Right atrium auricular region (tissue), 2 donors: Measurements from ENCODE around the gene C18orf32. TPM values are rescaled to one million over a fixed set of nuclear protein-coding genes. Genes with fewer than 3 reads are reported as not detected.

Source experiments
- DNase-seq: peaks from one replicate; pipeline ENCODE4 v3.0.0-alpha.2; 2019; ENCODE audit warnings: low spot score
- H3K27ac ChIP-seq, 2 donors: fragments of 200-600 bp; sonication (generic); 1 replicate in 1 of 2; 2 replicates in 1 of 2; pipeline ENCODE4 v1.5.1; 2016 to 2019
- H3K27me3 ChIP-seq, 2 donors: fragments of 200-600 bp; sonication (generic); one replicate each; pipeline versions ENCODE4 v1.5.1 to v1.6.0; 2017 to 2019
- H3K36me3 ChIP-seq: fragments of 200-600 bp; sonication (generic); one replicate; pipeline ENCODE4 v1.5.1; 2016
- H3K4me1 ChIP-seq, 2 donors: fragments of 200-600 bp; sonication (generic); one replicate each; pipeline versions ENCODE4 v1.5.1 to v1.6.0; 2017 to 2019
- H3K4me3 ChIP-seq, 2 donors: fragments of 200-600 bp; sonication (generic); 1 replicate in 1 of 2; 2 replicates in 1 of 2; pipeline ENCODE4 v1.5.1; 2017 to 2019; ENCODE audit warnings: mild to moderate bottlenecking in 1 of 2, moderate library complexity in 1 of 2
- H3K9me3 ChIP-seq, 2 donors: fragments of 200-600 bp; sonication (generic); one replicate each; pipeline ENCODE4 v1.5.1; 2019
- total RNA-seq, 2 donors: library from RNA; depleted of rRNA; stranded (reverse); fragments of >200 nt; gene quantifications; one replicate each; pipeline ENCODE4 v1.1.0, GENCODE V29; 2016
- TF ChIP-seq, protein P1 (sequence below), 2 donors: fragments of 200-600 bp; sonication (generic); IDR thresholded peaks; one replicate each; pipeline ENCODE4 v1.5.1; 2019; ENCODE audit warnings: antibody characterized with exemption in 2 of 2

The C18orf32 gene
- total RNA-seq, 2 donors from 2014 or later, result 36.0 to 59.9 TPM

DNA sequence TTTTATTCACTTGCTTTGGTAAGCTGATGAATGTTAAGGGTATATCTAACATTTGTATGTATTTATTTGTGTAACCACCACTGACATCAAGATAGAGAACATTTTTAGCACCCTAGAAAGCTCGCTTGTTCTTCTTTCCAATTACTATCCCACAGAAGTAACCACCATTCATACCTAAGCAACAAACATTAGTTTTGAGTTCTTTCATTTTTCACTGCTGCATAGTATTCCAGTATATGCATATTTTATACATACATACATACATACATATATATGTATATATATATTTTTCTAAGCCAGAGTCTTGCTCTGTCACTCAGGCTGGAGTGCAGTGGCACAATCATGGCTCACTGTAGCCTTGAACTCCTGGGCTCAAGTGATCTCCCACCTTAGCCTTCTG, 15.5 kb downstream of the C18orf32 start:
- Histone ChIP-seq H3K4me3 (no peak overlapping the region), H3K27ac (no peak overlapping the region), H3K36me3 (no peaks in the 10 kb centered on the region), H3K9me3 (no peaks in the 10 kb centered on the region), H3K27me3 (no peaks in the 10 kb centered on the region), H3K4me1 (no peaks in the 10 kb centered on the region)
- TF ChIP-seq, protein P1, sequence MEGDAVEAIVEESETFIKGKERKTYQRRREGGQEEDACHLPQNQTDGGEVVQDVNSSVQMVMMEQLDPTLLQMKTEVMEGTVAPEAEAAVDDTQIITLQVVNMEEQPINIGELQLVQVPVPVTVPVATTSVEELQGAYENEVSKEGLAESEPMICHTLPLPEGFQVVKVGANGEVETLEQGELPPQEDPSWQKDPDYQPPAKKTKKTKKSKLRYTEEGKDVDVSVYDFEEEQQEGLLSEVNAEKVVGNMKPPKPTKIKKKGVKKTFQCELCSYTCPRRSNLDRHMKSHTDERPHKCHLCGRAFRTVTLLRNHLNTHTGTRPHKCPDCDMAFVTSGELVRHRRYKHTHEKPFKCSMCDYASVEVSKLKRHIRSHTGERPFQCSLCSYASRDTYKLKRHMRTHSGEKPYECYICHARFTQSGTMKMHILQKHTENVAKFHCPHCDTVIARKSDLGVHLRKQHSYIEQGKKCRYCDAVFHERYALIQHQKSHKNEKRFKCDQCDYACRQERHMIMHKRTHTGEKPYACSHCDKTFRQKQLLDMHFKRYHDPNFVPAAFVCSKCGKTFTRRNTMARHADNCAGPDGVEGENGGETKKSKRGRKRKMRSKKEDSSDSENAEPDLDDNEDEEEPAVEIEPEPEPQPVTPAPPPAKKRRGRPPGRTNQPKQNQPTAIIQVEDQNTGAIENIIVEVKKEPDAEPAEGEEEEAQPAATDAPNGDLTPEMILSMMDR (IDR thresholded peaks at IDR 0.05), result no peak
- no peak for DNase-seq

DNA sequence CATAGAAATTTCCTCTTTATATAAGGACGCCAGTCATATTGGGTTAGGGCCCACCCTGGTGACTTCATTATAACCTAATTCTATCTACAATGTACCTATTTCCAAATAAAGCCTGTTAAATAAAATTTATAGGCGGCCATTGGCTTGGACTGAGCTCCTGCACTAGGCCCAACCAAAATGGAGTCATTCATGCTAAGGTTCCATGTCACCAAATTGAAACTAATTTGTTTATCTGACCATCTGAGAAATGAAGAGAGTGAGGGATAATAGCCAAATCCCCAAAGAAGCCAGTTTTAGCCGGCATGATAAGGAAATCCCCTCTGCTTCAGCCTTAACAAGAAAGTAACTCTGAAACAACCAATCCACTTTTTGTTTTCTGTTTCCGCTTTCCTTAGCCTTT, 19.4 kb downstream of the C18orf32 start:
- Histone ChIP-seq H3K4me3 (no peak overlapping the region), H3K27ac (no peak overlapping the region), H3K4me1 (no peaks in the 10 kb centered on the region), H3K9me3 (no peaks in the 10 kb centered on the region), H3K27me3 (no peaks in the 10 kb centered on the region), H3K36me3 (no peaks in the 10 kb centered on the region)
- TF ChIP-seq, protein P1 (IDR thresholded peaks at IDR 0.05), result no peak
- no peak for DNase-seq

DNA sequence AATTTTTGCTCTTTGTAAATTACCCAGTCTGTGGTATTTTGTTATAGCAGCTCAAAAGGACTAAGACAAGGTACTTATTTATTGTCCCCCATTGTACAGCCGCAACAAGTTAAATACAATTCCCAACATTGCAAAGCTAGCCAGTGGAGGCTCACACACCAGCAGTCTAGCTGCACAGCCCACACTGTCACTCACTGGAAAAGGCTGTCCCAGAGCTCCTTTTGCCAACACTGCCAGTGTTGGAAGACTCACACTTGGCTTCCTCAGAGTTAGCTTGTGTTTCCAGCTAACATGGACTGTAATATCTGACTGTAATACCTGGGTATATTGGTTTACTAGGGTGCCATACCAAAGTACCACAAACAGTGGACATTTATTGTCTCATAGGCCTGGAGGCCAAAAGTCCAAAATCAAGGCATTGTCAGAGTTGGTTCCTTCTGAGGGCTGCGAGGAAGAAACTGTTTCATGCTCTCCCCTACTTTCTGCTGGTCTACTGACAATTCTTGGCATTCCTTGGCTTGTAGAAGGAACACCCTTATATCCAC, 19.9 kb downstream of the C18orf32 start:
- H3K4me1 ChIP-seq, result no peaks in the 10 kb centered on the region
- no peak overlapping the region for H3K27ac ChIP-seq
- no peak for DNase-seq
- no peaks in the 10 kb centered on the region for H3K27me3 ChIP-seq
- TF ChIP-seq, protein P1 (IDR thresholded peaks at IDR 0.05), result no peak
- H3K36me3 ChIP-seq, result no peaks in the 10 kb centered on the region
- no peaks in the 10 kb centered on the region for H3K9me3 ChIP-seq
- no peak overlapping the region for H3K4me3 ChIP-seq

DNA sequence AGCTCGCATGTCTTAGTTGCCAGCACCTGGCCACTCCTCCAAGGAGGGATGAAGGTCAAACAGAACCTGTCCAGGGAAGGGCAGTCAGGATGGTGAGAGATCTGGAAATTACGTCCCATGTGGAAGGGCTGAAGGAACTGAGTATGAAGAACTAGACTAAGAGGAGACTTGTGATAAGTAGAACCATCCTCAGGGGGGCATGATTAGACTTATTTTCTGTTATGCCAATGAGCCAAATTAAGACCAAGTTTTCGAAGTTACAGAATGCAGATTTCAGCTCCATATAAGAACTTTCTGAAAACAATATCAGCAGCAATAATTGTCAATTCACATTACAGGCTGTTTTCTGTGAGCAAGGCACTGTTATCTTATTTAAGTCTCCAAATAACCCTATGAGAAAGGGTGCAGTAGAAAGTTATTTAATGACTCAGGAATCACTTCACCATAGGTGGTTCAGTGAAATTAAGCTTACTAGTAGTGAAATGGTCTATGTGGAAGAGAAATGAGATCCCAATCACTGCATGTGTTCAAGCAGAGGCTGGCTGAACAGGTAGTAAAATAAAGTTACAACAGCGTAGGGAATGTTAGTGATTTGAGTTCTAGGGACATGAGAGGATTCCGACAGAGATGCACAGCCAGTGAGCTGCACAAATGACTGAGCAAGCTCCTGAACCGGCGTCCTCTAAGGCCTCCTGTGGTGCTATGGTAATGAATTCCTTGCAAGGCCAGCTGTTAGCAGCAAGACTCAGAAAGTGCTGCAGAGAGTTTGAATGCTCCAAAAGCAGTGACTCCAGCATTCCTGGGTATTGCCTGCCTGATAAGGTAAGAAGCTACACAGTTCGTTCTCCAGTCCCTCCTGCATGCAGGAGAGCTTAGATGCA, 22.1 kb downstream of the C18orf32 start:
- H3K36me3 ChIP-seq, result no peaks in the 10 kb centered on the region
- no peaks in the 10 kb centered on the region for H3K27me3 ChIP-seq
- H3K4me3 ChIP-seq, result no peak overlapping the region
- TF ChIP-seq, protein P1 (IDR thresholded peaks at IDR 0.05), result no peak
- no peaks in the 10 kb centered on the region for H3K9me3 ChIP-seq
- H3K4me1 ChIP-seq, result peaks cover 0 to 6% of the 10 kb centered on the region in 2 donors
- no peak overlapping the region for H3K27ac ChIP-seq
- no peak for DNase-seq

DNA sequence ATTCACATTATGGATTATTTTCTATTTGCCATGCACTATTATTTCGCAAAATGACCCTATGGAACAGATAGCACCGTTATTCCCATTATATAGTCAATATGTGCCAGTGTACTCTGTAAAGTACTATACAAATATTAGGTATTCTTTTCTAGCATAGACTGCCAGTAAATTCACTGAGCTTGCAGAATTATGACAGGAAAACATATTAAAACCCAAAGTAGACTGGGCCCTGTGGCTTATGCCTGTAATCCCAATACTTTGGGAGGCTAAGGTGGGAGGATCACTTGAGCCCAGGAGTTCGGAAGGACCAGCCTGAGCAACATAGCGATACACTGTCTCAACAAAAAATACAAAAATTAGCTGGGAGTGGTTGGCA, 25.4 kb downstream of the C18orf32 start:
- H3K27me3 ChIP-seq, result no peaks in the 10 kb centered on the region
- H3K4me3 ChIP-seq, result no peak overlapping the region
- no peaks in the 10 kb centered on the region for H3K9me3 ChIP-seq
- no peak overlapping the region for H3K27ac ChIP-seq
- no peaks in the 10 kb centered on the region for H3K36me3 ChIP-seq
- DNase-seq, result no peak
- TF ChIP-seq, protein P1 (IDR thresholded peaks at IDR 0.05), result no peak
- H3K4me1 ChIP-seq, result peaks cover 0 to 16% of the 10 kb centered on the region in 2 donors
